B cell (primary cell): Measurements from ENCODE around the gene MVD. TPM values are rescaled to one million over a fixed set of nuclear protein-coding genes. Genes with fewer than 3 reads are reported as not detected.

Experiments
- ATAC-seq: fragments of 200-7000 bp; cut with Tn5 transposase; one replicate; pipeline ENCODE4 v1.10.0; 2021; ENCODE audit warnings: low read depth, mild to moderate bottlenecking, moderate number of reproducible peaks, moderate library complexity
- CTCF ChIA-PET: fragments of 350-600 bp; sonication (Branson Sonifier 250); formaldehyde crosslinking; loops from one replicate; lab custom pipeline; 2021; ENCODE audit warnings: antibody characterized with exemption, inconsistent platforms; lab: Charles Lee
- POLR2A ChIA-PET: fragments of 350-600 bp; sonication (Branson Sonifier 250); formaldehyde crosslinking; loops from one replicate; lab custom pipeline; 2021; ENCODE audit warnings: antibody characterized with exemption; lab: Charles Lee
- DNase-seq: peaks from one replicate; pipeline ENCODE4 v3.0.0; 2013
- H2AFZ ChIP-seq: 2 replicates; pipeline ENCODE4 v1.6.1; 2012; ENCODE audit warnings: mild to moderate bottlenecking, low read depth, low read length; ENCODE audit not compliant: insufficient read depth, poor library complexity, severe bottlenecking
- H3K27ac ChIP-seq, 2 donors: 1 replicate in 1 of 2; 2 replicates in 1 of 2; pipeline ENCODE4 v1.5.1; 2012 to 2013; ENCODE audit warnings: low read length in 2 of 2, mild to moderate bottlenecking in 2 of 2, moderate library complexity in 1 of 2
- H3K27me3 ChIP-seq, 4 experiments: fragments of 200-600 bp in 1 of 4; sonication (generic) in 1 of 4; replicated peaks in 1 of 4; 1 replicate in 2 of 4; 2 replicates in 2 of 4; pipeline versions ENCODE4 v1.6.1 to v1.7.0; 2013 to 2016; ENCODE audit warnings: low read length in 3 of 4, mild to moderate bottlenecking in 2 of 4, mixed read lengths in 1 of 4, moderate library complexity in 1 of 4; ENCODE audit not compliant: insufficient read depth in 4 of 4, control insufficient read depth in 3 of 4; ENCODE audit errors: control extremely low read depth in 1 of 4
- H3K36me3 ChIP-seq, 2 experiments: replicated peaks in 1 of 2; 1 replicate in 1 of 2; 2 replicates in 1 of 2; pipeline versions ENCODE4 v1.6.1 to v1.7.1; 2013; ENCODE audit warnings: low read length in 1 of 2; ENCODE audit not compliant: insufficient read depth in 2 of 2, control insufficient read depth in 1 of 2; ENCODE audit errors: control extremely low read depth in 1 of 2, extremely low read depth in 1 of 2
- H3K4me1 ChIP-seq, 2 donors: fragments of 200-600 bp in 1 of 2; sonication (generic) in 1 of 2; 1 replicate in 1 of 2; 2 replicates in 1 of 2; pipeline versions ENCODE4 v1.5.1 to v1.6.1; 2013 to 2017; ENCODE audit warnings: low read length in 2 of 2; ENCODE audit not compliant: control insufficient read depth in 2 of 2, insufficient read depth in 2 of 2
- H3K4me2 ChIP-seq: replicated peaks from 2 replicates; pipeline ENCODE3; 2012; ENCODE audit warnings: mild to moderate bottlenecking, low read depth, low read length; ENCODE audit not compliant: poor library complexity, severe bottlenecking
- H3K4me3 ChIP-seq, 5 experiments: fragments of 200-600 bp in 1 of 5; sonication (generic) in 1 of 5; 1 replicate in 3 of 5; 2 replicates in 2 of 5; pipeline versions ENCODE4 v1.5.1 to v1.7.0; 2011 to 2016; ENCODE audit warnings: low read length in 4 of 5, mild to moderate bottlenecking in 4 of 5, low read depth in 2 of 5, control low read depth in 1 of 5, moderate library complexity in 1 of 5; ENCODE audit not compliant: insufficient read depth in 1 of 5; ENCODE audit errors: control extremely low read depth in 1 of 5, extremely low read depth in 1 of 5
- H3K79me2 ChIP-seq: fragments of 200-600 bp; sonication (generic); one replicate; pipeline ENCODE4 v1.6.0; 2016; ENCODE audit warnings: low read length; ENCODE audit not compliant: control insufficient read depth, insufficient read depth
- H3K9ac ChIP-seq: fragments of 200-600 bp; sonication (generic); 2 replicates; pipeline ENCODE4 v1.6.1; 2017; ENCODE audit warnings: mild to moderate bottlenecking, low read length, moderate library complexity
- H3K9me3 ChIP-seq, 3 donors: one replicate each; pipeline versions ENCODE4 v1.6.1 to v1.7.1; 2013; ENCODE audit warnings: low read length in 2 of 3; ENCODE audit not compliant: control insufficient read depth in 2 of 3, insufficient read depth in 1 of 3; ENCODE audit errors: control extremely low read depth in 1 of 3
- H4K20me1 ChIP-seq: 2 replicates; pipeline ENCODE4 v1.6.0; 2012; ENCODE audit warnings: mild to moderate bottlenecking, low read length; ENCODE audit not compliant: insufficient read depth, control insufficient read depth, poor library complexity, severe bottlenecking
- H3K27ac Mint-ChIP-seq: one replicate; pipeline ENCODE4 v1.8.0; 2021; ENCODE audit warnings: mixed read lengths
- H3K27me3 Mint-ChIP-seq: one replicate; pipeline ENCODE4 v1.8.0; 2021; ENCODE audit warnings: mixed read lengths
- H3K4me1 Mint-ChIP-seq: one replicate; pipeline ENCODE4 v1.8.0; 2021; ENCODE audit warnings: mixed read lengths
- H3K4me3 Mint-ChIP-seq: one replicate; pipeline ENCODE4 v1.8.0; 2021; ENCODE audit warnings: mixed read lengths
- H3K9me3 Mint-ChIP-seq: one replicate; pipeline ENCODE4 v1.8.0; 2022; ENCODE audit warnings: mixed read lengths; ENCODE audit not compliant: insufficient read depth
- EZH2 ChIP-seq: IDR thresholded peaks from 2 replicates; pipeline ENCODE4 v1.6.1; 2012; ENCODE audit warnings: borderline replicate concordance, low read depth, mild to moderate bottlenecking, moderate library complexity, low read length; ENCODE audit not compliant: insufficient read depth, poor library complexity, severe bottlenecking
- WGBS: methylation state at CpG from one replicate; pipeline ENCODE4 v1.1.5; 2013; ENCODE audit warnings: missing lambda C conversion rate; ENCODE audit not compliant: insufficient coverage; 5-methylcytosine and 5-hydroxymethylcytosine counted together
- intact Hi-C: fragments of 100-400 bp; cut with micrococcal nuclease; formaldehyde crosslinking; loops from one replicate; pipeline ENCODE4 v1.10.0; 2022
- polyA plus RNA-seq: library from polyadenylated mRNA; depleted of rRNA; stranded (reverse); fragments of >200 nt; gene quantifications from 2 replicates; pipeline ENCODE4 v1.2.3, GENCODE V29; 2012
- total RNA-seq, 2 donors: library from RNA; stranded (reverse); fragments of 120-200 nt in 1 of 2; gene quantifications; 1 replicate in 1 of 2; 2 replicates in 1 of 2; pipeline versions ENCODE4 v1.2.3 to v1.2.4, GENCODE V29; 2013 to 2022
- TF ChIP-seq, protein P1 (sequence below): fragments of 200-600 bp; IDR thresholded peaks from one replicate; pipeline ENCODE4 v1.8.0; 2022; ENCODE audit warnings: antibody characterized with exemption, mild to moderate bottlenecking

The MVD gene
- total and polyA plus RNA-seq, 2 donors (not counting 1 experiment from before 2014, with no cell fraction given): 40.9 to 95.4 TPM

GRCh38 chr16:88616320-88616719, 46.6 kb downstream of the MVD start:
- POLR2A ChIA-PET: no interaction called here
- no peak overlapping the region for H3K27ac Mint-ChIP-seq

GRCh38 chr16:88614818-88615580, 47.9 kb downstream of the MVD start:
- DNase-seq (no peak), ATAC-seq (no peak)
- WGBS: 92% methylated on average over 17 of the region's 19 CpGs
- ChIA-PET POLR2A (no interaction called here), CTCF (no interaction called here)
- intact Hi-C loops: no loop called here
- Histone ChIP-seq H3K27ac (no peak overlapping the region), H3K4me3 (no peak overlapping the region), H2AFZ (no peak overlapping the region), H3K36me3 (peaks cover 0 to 60% of the 10 kb centered on the region in 2 experiments), H3K9ac (no peak overlapping the region), H3K79me2 (peaks cover 87% of the 10 kb centered on the region), H3K4me1 (no peaks in the 10 kb centered on the region), H3K4me2 (no peak overlapping the region), H3K9me3 (no peaks in the 10 kb centered on the region), H4K20me1 (peaks cover 85% of the 10 kb centered on the region), H3K27me3 (no peaks in the 10 kb centered on the region)
- Mint-ChIP-seq H3K4me3 (no peak overlapping the region), H3K27ac (no peak overlapping the region), H3K9me3 (no peaks in the 10 kb centered on the region), H3K4me1 (no peaks in the 10 kb centered on the region), H3K27me3 (no peaks in the 10 kb centered on the region)
- TF ChIP-seq EZH2: no peak
- TF ChIP-seq, protein P1, sequence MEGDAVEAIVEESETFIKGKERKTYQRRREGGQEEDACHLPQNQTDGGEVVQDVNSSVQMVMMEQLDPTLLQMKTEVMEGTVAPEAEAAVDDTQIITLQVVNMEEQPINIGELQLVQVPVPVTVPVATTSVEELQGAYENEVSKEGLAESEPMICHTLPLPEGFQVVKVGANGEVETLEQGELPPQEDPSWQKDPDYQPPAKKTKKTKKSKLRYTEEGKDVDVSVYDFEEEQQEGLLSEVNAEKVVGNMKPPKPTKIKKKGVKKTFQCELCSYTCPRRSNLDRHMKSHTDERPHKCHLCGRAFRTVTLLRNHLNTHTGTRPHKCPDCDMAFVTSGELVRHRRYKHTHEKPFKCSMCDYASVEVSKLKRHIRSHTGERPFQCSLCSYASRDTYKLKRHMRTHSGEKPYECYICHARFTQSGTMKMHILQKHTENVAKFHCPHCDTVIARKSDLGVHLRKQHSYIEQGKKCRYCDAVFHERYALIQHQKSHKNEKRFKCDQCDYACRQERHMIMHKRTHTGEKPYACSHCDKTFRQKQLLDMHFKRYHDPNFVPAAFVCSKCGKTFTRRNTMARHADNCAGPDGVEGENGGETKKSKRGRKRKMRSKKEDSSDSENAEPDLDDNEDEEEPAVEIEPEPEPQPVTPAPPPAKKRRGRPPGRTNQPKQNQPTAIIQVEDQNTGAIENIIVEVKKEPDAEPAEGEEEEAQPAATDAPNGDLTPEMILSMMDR: no peak

More at GRCh38 chr16:88616320-88616719, 46.6 kb downstream of the MVD start:
- 97% methylated on average over 12 of the region's 13 CpGs for WGBS
- H3K4me1 ChIP-seq: no peaks in the 10 kb centered on the region
- H3K4me3 Mint-ChIP-seq: no peak overlapping the region
- intact Hi-C loops: no loop called here
- no peaks in the 10 kb centered on the region for H3K27me3 Mint-ChIP-seq
- H3K4me1 Mint-ChIP-seq: no peaks in the 10 kb centered on the region
- DNase-seq (no peak), ATAC-seq (no peak)
- no peak overlapping the region for H3K4me3 ChIP-seq
- peaks cover 79% of the 10 kb centered on the region for H3K79me2 ChIP-seq
- H3K9ac ChIP-seq: no peak overlapping the region
- no peaks in the 10 kb centered on the region for H3K9me3 Mint-ChIP-seq
- no peaks in the 10 kb centered on the region for H3K27me3 ChIP-seq
- no peak overlapping the region for H3K27ac ChIP-seq
- TF ChIP-seq EZH2: no peak
- TF ChIP-seq, protein P1: no peak
- CTCF ChIA-PET: no interaction called here
- peaks cover 80% of the 10 kb centered on the region for H4K20me1 ChIP-seq
- H2AFZ ChIP-seq: no peak overlapping the region
- H3K36me3 ChIP-seq: peaks cover 0 to 47% of the 10 kb centered on the region in 2 experiments
- H3K4me2 ChIP-seq: no peak overlapping the region
- no peaks in the 10 kb centered on the region for H3K9me3 ChIP-seq
